H9 (cell line): ENCODE measurements around the gene MARF1. TPM values are rescaled to one million over a fixed set of nuclear protein-coding genes. Genes with fewer than 3 reads are reported as not detected.

Experiments
- DNase-seq: peaks from one replicate; pipeline ENCODE4 v3.0.0-alpha.2; 2017
- H2AFZ ChIP-seq: one replicate; pipeline ENCODE4 v1.6.1; 2013; ENCODE audit warnings: mild to moderate bottlenecking, low read length, control low read depth, moderate library complexity
- H2AK5ac ChIP-seq: 2 replicates; pipeline ENCODE4 v1.6.1; 2013; ENCODE audit warnings: low read length, control low read depth, mixed read lengths; ENCODE audit not compliant: insufficient read length
- H2BK120ac ChIP-seq: one replicate; pipeline ENCODE4 v1.6.1; 2013; ENCODE audit warnings: low read depth, mild to moderate bottlenecking, low read length, control low read depth, inconsistent platforms; ENCODE audit not compliant: poor library complexity, severe bottlenecking
- H2BK12ac ChIP-seq: 2 replicates; pipeline ENCODE4 v1.6.1; 2013; ENCODE audit warnings: low read length, control low read depth, mixed read lengths, low read depth; ENCODE audit not compliant: insufficient read length
- H2BK15ac ChIP-seq: 2 replicates; pipeline ENCODE4 v1.6.1; 2013; ENCODE audit warnings: low read depth, low read length, control low read depth
- H2BK20ac ChIP-seq: one replicate; pipeline ENCODE4 v1.6.1; 2013; ENCODE audit warnings: low read depth, mild to moderate bottlenecking, low read length, control low read depth, inconsistent platforms; ENCODE audit not compliant: poor library complexity, severe bottlenecking
- H2BK5ac ChIP-seq: 2 replicates; pipeline ENCODE4 v1.6.1; 2013; ENCODE audit warnings: low read length, control low read depth, mixed read lengths; ENCODE audit not compliant: insufficient read length
- H3K14ac ChIP-seq: 2 replicates; pipeline ENCODE4 v1.6.1; 2013; ENCODE audit warnings: low read length, control low read depth; ENCODE audit not compliant: insufficient read depth
- H3K18ac ChIP-seq: 2 replicates; pipeline ENCODE4 v1.6.1; 2013; ENCODE audit warnings: low read depth, mild to moderate bottlenecking, mixed read lengths, low read length, control low read depth; ENCODE audit not compliant: insufficient read length
- H3K23ac ChIP-seq: 2 replicates; pipeline ENCODE4 v1.6.1; 2013; ENCODE audit warnings: low read length, control low read depth, mixed read lengths, low read depth; ENCODE audit not compliant: insufficient read length
- H3K23me2 ChIP-seq: 2 replicates; pipeline ENCODE4 v1.6.1; 2013; ENCODE audit warnings: low read depth, mild to moderate bottlenecking, mixed read lengths, low read length, control low read depth; ENCODE audit not compliant: insufficient read length, poor library complexity, severe bottlenecking
- H3K27ac ChIP-seq: 2 replicates; pipeline ENCODE4 v1.5.1; 2013; ENCODE audit warnings: low read length, control low read depth, mixed read lengths, low read depth; ENCODE audit not compliant: insufficient read length
- H3K27me3 ChIP-seq: 2 replicates; pipeline ENCODE4 v1.6.1; 2013; ENCODE audit warnings: low read length, control low read depth, inconsistent platforms; ENCODE audit not compliant: insufficient read depth
- H3K4ac ChIP-seq: 2 replicates; pipeline ENCODE4 v1.6.1; 2013; ENCODE audit warnings: low read depth, mild to moderate bottlenecking, control low read depth, inconsistent platforms, low read length, moderate library complexity
- H3K4me1 ChIP-seq: 2 replicates; pipeline ENCODE4 v1.6.1; 2013; ENCODE audit warnings: low read length, control low read depth, inconsistent platforms; ENCODE audit not compliant: insufficient read depth
- H3K4me2 ChIP-seq: 2 replicates; pipeline ENCODE4 v1.6.1; 2013; ENCODE audit warnings: low read length, control low read depth, mixed read lengths; ENCODE audit not compliant: insufficient read length, insufficient read depth
- H3K56ac ChIP-seq: 2 replicates; pipeline ENCODE4 v1.6.1; 2013; ENCODE audit warnings: low read depth, mild to moderate bottlenecking, mixed read lengths, low read length, control low read depth; ENCODE audit not compliant: insufficient read length
- H3K79me1 ChIP-seq: 2 replicates; pipeline ENCODE4 v1.6.1; 2013; ENCODE audit warnings: low read depth, mild to moderate bottlenecking, moderate library complexity, low read length, control low read depth, inconsistent platforms; ENCODE audit not compliant: insufficient read depth, poor library complexity, severe bottlenecking
- H3K79me2 ChIP-seq: 2 replicates; pipeline ENCODE4 v1.6.1; 2013; ENCODE audit warnings: low read length, control low read depth, inconsistent platforms; ENCODE audit not compliant: insufficient read depth
- H3K9ac ChIP-seq: 2 replicates; pipeline ENCODE4 v1.6.1; 2013; ENCODE audit warnings: low read length, control low read depth, mixed read lengths; ENCODE audit not compliant: insufficient read length; ENCODE audit errors: extremely low read depth
- H3K9me3 ChIP-seq: one replicate; pipeline ENCODE4 v1.6.1; 2013; ENCODE audit warnings: low read depth, low read length, inconsistent platforms; ENCODE audit not compliant: control insufficient read depth
- H3T11ph ChIP-seq: one replicate; pipeline ENCODE4 v1.6.1; 2013; ENCODE audit warnings: mild to moderate bottlenecking, low read length, control low read depth, inconsistent platforms
- H4K20me1 ChIP-seq: one replicate; pipeline ENCODE4 v1.6.1; 2013; ENCODE audit not compliant: control insufficient read depth, insufficient read length, insufficient read depth
- H4K5ac ChIP-seq: 2 replicates; pipeline ENCODE4 v1.6.1; 2013; ENCODE audit warnings: low read depth, mild to moderate bottlenecking, mixed read lengths, low read length, control low read depth; ENCODE audit not compliant: insufficient read length
- H4K8ac ChIP-seq: replicated peaks from 2 replicates; pipeline ENCODE4 v1.6.1; 2013; ENCODE audit warnings: low read length, control low read depth, mixed read lengths, low read depth; ENCODE audit not compliant: insufficient read length
- H4K91ac ChIP-seq: 2 replicates; pipeline ENCODE4 v1.6.1; 2013; ENCODE audit warnings: low read depth, mild to moderate bottlenecking, moderate library complexity, mixed read lengths, low read length, control low read depth; ENCODE audit not compliant: insufficient read length
- H3K27ac Mint-ChIP-seq, 3 experiments: 2 replicates in 2 of 3; 3 replicates in 1 of 3; pipeline ENCODE4 v1.8.0; 2020 to 2021; ENCODE audit warnings: mixed read lengths in 3 of 3, mild to moderate bottlenecking in 1 of 3, moderate library complexity in 1 of 3
- H3K27me3 Mint-ChIP-seq: 2 replicates; pipeline ENCODE4 v1.8.0; 2021; ENCODE audit warnings: low read depth, mild to moderate bottlenecking, moderate library complexity, mixed read lengths
- H3K36me3 Mint-ChIP-seq, 3 experiments: 2 replicates in 2 of 3; 3 replicates in 1 of 3; pipeline ENCODE4 v1.8.0; 2020 to 2021; ENCODE audit warnings: low read depth in 3 of 3, mixed read lengths in 3 of 3; ENCODE audit not compliant: insufficient read depth in 1 of 3
- H3K4me1 Mint-ChIP-seq, 2 experiments: 2 replicates each; pipeline ENCODE4 v1.8.0; 2020; ENCODE audit warnings: mixed read lengths in 2 of 2
- H3K4me3 Mint-ChIP-seq, 2 experiments: 2 replicates in 1 of 2; 3 replicates in 1 of 2; pipeline ENCODE4 v1.8.0; 2020 to 2021; ENCODE audit warnings: mild to moderate bottlenecking in 2 of 2, mixed read lengths in 2 of 2, moderate library complexity in 1 of 2
- H3K9me3 Mint-ChIP-seq, 2 experiments: 2 replicates in 1 of 2; 3 replicates in 1 of 2; pipeline ENCODE4 v1.8.0; 2020; ENCODE audit warnings: mild to moderate bottlenecking in 2 of 2, mixed read lengths in 2 of 2, moderate library complexity in 1 of 2
- CTCF ChIP-seq: fragments of 200-600 bp; sonication (generic); conservative IDR thresholded peaks from 3 replicates; pipeline ENCODE4 v1.8.0; 2021; ENCODE audit warnings: antibody characterized with exemption, mild to moderate bottlenecking
- WGBS: extraction: QIAGEN DNeasy Blood & Tissue Kit; methylation state at CpG from one replicate; pipeline ENCODE4 v1.1.7; 2013; ENCODE audit warnings: missing lambda C conversion rate, low lambda C conversion rate, mixed read lengths; ENCODE audit not compliant: insufficient read length; ENCODE audit errors: extremely low coverage; 5-methylcytosine and 5-hydroxymethylcytosine counted together
- total RNA-seq: library from RNA; stranded (reverse); gene quantifications from 2 replicates; pipeline ENCODE4 v1.2.1, GENCODE V29; 2021

Gene MARF1
- total RNA-seq, 1 experiment from 2014 or later: 23.3 TPM

DNA sequence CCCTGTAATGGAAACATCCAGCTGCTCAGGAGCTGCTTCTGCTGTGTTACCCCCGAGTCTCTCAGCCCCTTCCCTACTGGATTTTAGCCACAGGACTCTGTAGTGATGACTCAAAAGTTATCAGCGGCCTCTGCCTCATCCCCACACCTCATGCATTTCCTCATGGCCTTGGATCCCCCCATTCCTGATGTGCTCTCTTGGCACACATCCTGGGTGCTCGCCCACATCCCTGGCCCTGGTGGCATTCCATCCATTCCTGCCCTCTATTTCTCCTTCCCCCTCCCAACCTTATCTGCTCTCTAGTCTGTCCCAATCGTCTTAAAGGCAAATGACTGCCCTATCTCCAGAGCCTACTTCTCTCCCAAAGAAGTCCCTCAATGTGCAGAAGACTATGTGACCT is 24.6 kb downstream of the MARF1 start:
- no peak overlapping the region for H4K5ac ChIP-seq
- H2BK20ac ChIP-seq: no peak overlapping the region
- no peaks in the 10 kb centered on the region for H3K9me3 ChIP-seq
- H3K9ac ChIP-seq: no peak overlapping the region
- H3K4me1 Mint-ChIP-seq: no peaks in the 10 kb centered on the region
- no peak overlapping the region for H2BK5ac ChIP-seq
- no peak overlapping the region for H3K4me2 ChIP-seq
- H2BK12ac ChIP-seq: no peak overlapping the region
- H3K23ac ChIP-seq: no peak overlapping the region
- no peak overlapping the region for H3K4ac ChIP-seq
- no peak overlapping the region for H3T11ph ChIP-seq
- no peak overlapping the region for H3K56ac ChIP-seq
- H2BK15ac ChIP-seq: no peak overlapping the region
- no peaks in the 10 kb centered on the region for H3K9me3 Mint-ChIP-seq
- H3K23me2 ChIP-seq: no peaks in the 10 kb centered on the region
- no CpG with 5 or more reads among the region's 4 CpGs for WGBS
- H2AK5ac ChIP-seq: no peak overlapping the region
- TF ChIP-seq CTCF: no peak
- H2AFZ ChIP-seq: no peak overlapping the region
- H3K79me1 ChIP-seq: no peaks in the 10 kb centered on the region
- no peak overlapping the region for H3K14ac ChIP-seq
- H3K18ac ChIP-seq: no peak overlapping the region
- no peak overlapping the region for H2BK120ac ChIP-seq
- no peak overlapping the region for H3K27ac ChIP-seq
- no peaks in the 10 kb centered on the region for H3K27me3 ChIP-seq
- no peak overlapping the region for H3K4me3 Mint-ChIP-seq
- H4K8ac ChIP-seq: no peak overlapping the region
- H4K20me1 ChIP-seq: no peaks in the 10 kb centered on the region
- no peaks in the 10 kb centered on the region for H3K79me2 ChIP-seq
- DNase-seq: no peak
- H3K27me3 Mint-ChIP-seq: no peaks in the 10 kb centered on the region
- H3K4me1 ChIP-seq: no peaks in the 10 kb centered on the region
- no peak overlapping the region for H4K91ac ChIP-seq
- H3K27ac Mint-ChIP-seq: peak overlapping the region in 1 of 3 experiments; percentile 89; a peak in 3 of 7 replicates
- H3K36me3 Mint-ChIP-seq: peaks cover 20 to 85% (median 56%) of the 10 kb centered on the region in 3 experiments; a peak in 6 of 7 replicates
